GM21526 (cell line): ENCODE data around the gene NHERF1.
A peak's percentile ranks its signal among the peaks of the same experiment; 100 is the strongest.

ENCODE experiments used
- ATAC-seq: cut with Tn5 transposase; IDR thresholded peaks from one replicate; pipeline ENCODE4 v1.9.1; 2021; ENCODE audit warnings: moderate library complexity; ENCODE audit not compliant: unreplicated experiment, low FRiP score

NHERF1 gene

DNA sequence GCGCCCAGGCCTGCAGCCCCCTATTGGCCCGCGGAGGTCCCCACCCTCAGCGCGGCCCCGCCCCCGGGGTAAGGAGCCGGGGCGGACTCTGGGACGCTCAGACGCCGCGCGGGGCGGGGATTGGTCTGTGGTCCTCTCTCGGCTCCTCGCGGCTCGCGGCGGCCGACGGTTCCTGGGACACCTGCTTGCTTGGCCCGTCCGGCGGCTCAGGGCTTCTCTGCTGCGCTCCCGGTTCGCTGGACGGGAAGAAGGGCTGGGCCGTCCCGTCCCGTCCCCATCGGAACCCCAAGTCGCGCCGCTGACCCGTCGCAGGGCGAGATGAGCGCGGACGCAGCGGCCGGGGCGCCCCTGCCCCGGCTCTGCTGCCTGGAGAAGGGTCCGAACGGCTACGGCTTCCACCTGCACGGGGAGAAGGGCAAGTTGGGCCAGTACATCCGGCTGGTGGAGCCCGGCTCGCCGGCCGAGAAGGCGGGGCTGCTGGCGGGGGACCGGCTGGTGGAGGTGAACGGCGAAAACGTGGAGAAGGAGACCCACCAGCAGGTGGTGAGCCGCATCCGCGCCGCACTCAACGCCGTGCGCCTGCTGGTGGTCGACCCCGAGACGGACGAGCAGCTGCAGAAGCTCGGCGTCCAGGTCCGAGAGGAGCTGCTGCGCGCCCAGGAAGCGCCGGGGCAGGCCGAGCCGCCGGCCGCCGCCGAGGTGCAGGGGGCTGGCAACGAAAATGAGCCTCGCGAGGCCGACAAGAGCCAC, at the start of gene NHERF1:
NHERF1 (plus strand) TSS at position 100 of the 750 bp plus-strand sequence; CDS start at position 319, 219 bp downstream.
- peak; percentile 83 for ATAC-seq

DNA sequence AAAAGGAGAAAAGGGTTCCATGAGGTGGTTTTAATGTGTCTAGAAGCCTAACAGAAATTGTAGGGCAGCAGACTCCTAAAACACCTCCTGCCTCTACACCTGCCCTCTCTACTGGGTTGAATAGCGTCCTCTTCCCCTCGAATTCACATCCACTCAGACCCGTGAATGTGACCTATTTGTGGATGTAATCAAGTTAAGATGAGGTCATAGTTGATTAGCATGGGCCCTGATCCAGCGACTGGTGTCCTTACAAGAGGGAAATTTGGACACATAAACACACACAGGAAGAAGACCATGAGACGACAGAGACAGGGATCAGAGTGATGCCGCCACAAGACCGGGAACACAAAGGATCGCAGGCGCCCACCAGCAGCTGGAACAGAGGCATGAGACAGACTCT, 49.2 kb upstream of the NHERF1 start:
- ATAC-seq: no peak

DNA sequence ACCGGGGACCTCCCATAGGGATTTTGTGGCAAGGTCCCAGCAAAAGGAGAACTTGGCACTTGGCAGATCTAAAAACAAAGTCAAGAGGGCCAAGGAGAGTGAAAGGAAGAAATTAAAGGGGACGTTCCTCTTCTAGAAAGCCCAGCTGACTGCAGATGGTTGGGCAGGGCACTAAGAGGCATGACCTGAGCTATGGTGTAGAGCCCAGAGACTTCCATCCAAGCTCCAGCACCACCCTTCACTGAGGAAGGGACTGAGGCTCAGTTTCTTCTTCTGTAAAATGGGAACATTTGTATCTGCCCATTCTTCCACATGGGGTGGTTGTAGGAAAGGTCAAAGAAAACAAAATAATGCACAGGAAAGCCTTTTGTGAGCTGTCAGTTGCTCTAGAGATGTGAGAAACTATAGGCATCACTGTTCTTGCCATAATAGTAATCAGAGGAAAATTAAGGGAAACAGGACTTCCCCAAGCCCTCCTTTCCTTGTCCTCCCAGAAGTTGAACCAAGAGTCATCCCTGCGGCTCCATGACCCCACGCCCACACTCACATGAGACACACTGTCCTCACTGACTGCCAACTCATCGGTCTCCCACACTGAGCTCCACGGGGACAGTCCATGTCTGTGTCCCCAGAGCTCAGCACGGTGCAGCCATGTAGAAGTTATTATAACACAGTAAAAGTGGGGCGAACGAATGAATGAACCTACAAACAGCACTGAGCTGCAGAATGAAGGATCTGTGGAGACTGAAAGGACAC, 46.1 kb upstream of the NHERF1 start:
- no peak for ATAC-seq

DNA sequence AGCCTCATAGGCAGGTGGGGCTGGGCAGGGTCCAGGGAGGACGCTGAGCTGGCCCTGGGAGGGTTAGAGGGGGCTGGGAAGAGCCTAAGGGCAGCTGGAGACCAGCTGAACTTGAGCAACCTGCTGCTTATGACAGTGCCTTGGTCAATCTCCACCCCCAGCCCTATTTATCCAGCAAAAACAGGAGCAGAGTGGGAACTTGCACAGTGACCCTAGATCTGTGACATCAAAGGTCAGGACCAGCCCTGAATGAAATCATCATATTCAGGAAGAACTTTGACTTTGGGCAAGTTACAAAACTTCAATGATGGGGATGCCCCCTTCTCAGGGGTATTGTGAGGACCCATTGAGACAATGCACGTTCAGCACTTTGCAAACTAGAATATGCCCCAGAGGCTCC, 45.1 kb upstream of the NHERF1 start:
- no peak for ATAC-seq

DNA sequence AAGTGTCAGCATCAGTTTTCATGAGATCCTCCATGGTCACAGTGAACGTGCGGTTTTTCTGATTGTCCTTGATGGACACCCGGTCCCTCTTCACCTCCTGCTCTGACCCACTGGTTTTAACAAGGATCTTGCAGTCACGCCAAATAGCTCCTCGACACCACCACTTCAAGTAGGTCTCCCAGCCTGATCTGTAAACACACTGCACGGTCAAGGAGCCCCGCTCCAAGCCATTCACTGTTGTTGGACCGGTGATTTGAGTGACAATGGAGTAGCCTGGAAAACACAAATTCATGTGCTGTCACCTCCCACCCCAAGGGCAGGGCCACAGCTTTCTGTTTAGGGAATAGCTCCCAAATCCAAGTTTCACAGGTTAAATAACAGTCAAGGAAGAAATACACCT, 43.9 kb upstream of the NHERF1 start:
- ATAC-seq: no peak

DNA sequence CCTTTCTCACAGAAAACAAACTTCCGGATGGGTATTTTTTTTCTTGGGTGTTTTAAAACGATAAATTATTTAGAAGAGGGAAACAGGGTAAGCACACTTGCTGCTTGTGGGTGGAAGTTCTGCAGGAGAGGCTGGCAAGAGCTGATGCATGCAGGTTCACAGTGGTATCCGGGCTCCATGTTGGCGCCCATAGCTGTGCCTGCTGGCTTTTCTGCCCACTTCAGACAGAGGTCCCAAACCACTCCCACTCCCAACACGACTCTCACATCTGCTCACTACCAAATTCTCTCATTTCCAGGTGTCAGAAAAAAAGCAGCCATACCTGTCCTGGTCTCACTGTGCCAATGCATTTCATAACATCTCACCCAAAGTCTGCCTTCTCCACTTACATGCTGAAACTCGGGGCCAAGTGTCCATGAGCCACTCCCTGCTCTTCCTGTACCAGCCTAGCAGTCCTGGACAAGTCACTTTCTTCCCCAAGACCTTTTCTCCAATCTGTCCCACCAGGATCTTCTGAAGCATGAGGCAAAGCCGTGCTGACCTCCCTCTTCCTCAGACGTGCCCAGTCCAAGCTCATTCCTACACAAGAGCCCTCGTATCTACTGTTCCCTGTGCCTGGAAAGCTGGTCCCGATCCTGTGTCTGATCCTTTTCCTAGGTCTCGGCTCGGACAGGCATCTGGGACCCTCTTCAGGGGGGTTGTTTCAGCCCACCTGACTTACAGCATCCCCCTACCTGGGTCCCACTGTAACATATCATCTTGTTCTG, 37.2 kb upstream of the NHERF1 start:
- no peak for ATAC-seq

DNA sequence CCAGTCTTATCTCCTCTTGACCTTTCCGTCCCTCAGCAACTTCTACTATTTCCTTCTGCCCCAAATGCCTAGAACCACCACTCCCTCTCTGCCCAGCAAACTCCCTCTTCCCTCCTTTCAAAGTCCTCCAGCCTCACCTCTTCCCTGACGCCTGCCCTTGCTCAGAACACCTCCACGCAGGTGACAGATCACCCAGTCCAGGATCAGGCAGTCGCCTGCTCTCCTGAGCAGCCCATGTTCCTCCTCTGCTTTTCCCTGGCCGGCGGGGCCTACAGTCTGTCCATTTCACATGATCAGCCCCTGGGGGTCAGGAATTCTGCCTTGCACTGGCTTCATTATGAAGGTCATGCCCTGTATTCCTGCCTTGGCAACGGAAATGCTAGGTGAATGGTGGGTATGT, 36.1 kb upstream of the NHERF1 start:
- no peak for ATAC-seq

DNA sequence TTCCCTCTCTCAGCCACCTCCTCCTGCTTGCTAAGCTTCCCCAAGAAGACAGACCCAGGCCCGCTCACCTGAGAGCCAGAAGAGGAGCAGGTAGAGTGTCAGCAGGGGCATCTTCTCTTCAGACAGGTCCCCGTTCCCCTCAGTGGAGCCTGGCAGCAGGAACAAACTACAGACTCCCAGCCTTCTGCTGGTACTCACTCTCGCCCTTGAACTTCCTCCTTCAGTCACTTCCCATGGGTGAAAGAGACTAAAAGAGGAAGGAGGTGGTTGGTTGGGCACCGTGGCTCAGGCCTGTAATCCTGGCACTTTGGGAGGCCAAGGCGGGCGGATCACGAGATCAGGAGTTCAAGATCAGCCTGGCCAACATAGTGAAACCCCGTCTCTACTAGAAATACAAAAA, 35.7 kb upstream of the NHERF1 start, which contains the start of gene CD300LF:
CD300LF (minus strand) TSS at position 168 of the 400 bp plus-strand sequence; CDS start at position 111, 57 bp downstream.
- no peak for ATAC-seq

DNA sequence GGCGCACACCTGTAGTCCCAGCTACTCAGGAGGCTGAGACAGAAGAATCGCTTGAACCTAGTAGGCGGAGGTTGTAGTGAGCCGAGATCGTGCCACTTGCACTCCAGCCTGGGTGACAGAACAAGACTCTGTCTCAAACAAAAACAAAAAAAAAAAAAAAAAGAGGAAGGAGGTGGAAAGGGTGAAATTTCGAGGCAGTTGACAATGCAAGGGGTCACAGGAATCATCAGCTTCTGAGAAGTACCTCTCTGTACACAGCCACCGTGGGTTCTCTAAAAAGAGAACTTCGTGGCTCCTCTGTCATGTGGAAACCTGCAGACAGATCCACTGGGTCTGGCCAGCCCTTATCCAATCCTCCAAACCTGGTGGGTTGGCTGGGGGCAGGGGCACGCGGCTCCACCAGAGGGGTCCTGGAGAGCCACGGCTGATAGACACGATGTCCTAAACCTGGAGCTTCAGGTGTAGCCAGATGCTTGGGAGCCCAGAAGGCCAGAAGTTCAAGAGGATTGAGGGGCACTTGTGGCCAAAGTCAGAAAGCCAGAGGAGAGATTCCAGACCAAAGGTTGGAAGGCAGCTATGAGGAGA, 35.2 kb upstream of the NHERF1 start:
- no peak for ATAC-seq

DNA sequence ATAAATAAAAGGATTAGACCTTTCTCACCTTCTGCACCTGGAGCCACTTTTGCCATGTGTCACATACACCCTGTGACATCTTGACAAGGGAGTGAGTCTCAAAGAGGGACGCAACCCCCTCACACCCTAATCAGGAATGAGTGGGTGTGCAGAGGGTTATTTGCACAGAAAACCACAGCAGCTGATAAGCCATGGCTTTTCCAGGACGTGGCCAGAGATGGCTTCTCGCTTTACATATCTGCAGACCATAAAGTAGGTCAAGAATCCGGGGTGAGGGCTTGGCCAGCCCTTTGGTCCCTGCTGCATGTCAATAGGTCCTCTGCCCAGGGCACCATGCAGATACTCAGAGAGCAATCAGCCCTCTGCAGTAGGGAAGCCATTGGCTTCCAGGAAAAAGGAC, 33.3 kb upstream of the NHERF1 start:
- no peak for ATAC-seq

DNA sequence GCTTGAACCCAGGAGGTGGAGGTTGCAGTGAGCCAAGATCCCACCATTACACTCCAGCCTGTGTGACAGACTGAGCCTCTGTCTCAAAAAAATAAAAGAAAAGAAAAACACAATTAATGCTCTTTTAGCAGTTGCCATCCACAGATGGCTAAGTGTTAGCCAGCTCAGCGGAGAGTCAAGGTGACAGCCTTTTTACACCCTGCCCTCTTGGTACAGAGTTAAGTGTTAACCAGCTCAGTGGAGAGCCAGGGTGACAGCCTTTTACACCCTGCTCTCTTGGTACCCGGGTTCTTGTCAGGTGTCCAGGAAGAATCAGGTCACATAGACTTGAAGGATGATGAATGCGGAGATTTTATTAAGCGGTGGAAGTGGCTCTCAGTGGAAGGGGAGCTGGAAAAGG, 27.9 kb upstream of the NHERF1 start:
- ATAC-seq: no peak

DNA sequence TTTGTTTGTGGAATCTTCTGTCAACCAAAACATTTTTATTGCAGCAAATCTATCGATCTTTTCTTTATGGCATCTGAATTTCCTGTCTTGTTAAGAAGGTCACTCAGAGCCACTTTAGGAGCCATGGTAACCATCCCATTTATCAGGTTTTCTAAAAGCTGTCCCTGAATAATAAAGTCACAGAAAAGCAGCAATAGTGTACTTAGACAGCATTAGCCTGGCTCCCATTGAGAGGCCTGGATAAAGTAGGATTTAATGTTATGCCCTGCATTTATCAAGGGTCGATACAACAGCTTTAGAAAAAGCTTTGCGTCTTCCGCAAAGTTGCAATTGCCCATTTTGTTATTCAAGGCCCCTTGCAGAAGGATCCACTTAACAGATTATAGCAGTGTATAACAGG, 25.6 kb upstream of the NHERF1 start:
- ATAC-seq: no peak

DNA sequence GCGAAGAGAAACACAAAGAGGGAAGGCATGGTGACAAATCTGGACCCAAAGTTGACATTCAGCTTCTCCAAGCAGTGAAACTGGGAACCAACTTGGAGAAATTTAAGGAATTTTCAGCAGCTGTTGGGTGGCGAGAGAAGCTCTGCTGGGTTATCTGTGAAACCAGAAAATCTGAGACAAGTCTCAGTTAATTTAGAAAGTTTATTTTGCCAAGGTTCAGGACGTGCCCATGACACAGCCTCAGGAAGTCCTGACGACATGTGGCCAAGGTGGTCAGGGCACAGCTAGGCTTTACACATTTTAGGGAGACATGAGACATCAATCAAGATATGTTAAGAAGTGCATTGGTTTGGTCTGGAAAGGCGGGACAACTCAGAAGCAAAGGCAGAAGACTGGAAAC, 24.5 kb upstream of the NHERF1 start:
- no peak for ATAC-seq

DNA sequence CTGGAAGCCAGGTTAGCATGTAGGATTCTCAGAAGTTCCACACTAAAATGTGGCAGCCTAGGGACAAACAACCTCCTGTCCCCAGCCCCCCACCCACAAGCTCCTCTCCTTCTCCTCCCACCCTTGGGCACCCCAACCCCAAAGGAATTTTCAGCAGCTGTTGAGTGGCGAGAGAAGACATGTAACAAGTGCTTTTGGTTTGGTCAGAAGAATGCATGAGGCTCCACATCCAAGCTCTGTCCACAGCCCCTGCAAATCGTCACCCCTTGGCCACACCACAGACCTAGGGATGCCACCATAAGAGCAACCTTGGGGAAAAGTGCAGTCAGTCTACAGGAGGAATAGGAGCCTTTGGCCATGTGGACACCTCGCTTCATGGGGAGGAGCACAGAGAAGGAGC, 23.3 kb upstream of the NHERF1 start:
- ATAC-seq: no peak

DNA sequence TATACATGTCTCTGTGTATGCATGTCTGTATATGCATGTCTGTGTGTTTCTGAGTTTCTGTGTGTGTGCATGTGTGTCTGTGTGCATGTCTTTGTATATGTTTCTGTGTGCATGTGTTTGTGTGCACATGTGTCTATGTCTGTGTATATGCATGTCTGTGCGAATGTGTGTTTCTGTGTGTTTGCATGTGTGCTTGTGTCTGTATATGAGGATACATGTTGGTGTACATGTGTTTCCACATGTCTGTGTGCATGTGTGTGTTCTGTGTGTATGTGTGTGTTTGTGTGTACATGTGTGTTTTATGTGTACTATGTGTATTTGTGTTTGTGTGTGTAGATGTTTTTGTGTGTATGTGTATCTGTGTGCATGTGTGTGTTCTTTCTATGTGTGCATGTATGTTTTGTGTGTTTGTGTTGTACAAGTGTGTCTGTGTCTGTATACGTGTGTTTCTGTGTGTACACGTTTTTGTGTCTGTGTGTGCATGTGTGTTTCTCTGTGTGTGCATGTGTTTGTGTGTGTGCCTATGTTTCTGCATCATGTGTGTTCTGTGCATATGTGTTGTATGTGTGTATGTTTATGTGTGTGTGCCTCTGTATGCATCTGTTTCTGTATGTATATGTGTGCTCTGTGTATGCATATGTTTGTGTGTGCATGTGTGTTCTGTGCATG, 20.3 kb upstream of the NHERF1 start:
- no peak for ATAC-seq

DNA sequence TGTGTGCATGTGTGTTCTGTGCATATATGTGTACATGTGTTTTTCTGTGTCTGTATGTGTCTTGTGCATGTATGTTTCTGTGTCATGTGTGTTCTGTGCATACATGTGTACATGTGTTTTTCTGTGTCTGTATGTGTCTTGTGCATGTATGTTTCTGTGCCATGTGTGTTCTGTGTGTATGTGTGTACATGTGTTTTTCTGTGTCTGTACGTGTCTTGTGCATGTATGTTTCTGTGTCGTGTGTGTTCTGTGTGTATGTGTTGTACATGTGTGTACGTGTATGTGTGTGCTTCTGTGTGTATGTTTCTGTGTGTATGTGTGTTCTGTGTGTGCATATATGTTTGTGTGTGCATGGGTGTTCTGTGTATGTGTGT, 19.7 kb upstream of the NHERF1 start:
- ATAC-seq: no peak

DNA sequence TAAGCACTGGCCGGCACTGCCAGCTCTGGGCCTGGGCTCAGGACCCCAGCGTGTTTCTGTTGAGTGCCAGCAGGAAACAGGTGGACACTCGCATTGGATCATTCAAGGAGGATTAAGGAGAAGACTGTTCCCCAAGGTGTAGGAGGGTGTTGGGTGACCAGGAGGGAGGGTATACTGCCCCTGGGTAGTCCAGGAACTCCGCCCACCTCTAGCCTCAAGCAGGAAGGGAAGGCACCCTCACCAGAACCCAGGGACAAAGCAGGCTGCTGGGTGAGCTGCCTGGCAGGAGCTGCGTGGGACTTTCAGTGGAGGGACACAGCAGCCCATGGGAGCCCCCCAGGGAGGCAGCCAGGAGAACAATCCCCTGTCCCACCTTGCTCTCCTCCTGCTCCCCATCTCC, 19.1 kb upstream of the NHERF1 start:
- no peak for ATAC-seq

DNA sequence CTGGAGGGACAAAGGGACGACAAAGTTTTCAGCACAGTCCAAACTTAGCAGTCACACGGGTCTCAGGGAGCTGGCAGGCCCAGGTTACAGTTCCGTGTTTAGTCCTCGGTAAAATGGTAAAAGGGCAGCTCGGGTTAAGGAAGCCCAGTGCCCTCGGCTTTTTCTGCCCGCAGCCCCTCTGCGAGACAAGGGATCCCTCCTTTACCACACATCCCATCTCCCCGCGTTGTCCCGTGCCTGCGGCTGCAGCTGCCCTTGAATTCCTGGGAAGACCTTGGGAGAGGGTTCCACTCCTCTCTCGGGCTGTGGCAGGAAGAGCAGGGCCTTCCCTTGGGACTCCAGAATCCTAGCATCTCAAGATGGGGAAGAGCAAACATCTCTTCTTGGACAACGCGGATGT, 18.6 kb upstream of the NHERF1 start:
- no peak for ATAC-seq

DNA sequence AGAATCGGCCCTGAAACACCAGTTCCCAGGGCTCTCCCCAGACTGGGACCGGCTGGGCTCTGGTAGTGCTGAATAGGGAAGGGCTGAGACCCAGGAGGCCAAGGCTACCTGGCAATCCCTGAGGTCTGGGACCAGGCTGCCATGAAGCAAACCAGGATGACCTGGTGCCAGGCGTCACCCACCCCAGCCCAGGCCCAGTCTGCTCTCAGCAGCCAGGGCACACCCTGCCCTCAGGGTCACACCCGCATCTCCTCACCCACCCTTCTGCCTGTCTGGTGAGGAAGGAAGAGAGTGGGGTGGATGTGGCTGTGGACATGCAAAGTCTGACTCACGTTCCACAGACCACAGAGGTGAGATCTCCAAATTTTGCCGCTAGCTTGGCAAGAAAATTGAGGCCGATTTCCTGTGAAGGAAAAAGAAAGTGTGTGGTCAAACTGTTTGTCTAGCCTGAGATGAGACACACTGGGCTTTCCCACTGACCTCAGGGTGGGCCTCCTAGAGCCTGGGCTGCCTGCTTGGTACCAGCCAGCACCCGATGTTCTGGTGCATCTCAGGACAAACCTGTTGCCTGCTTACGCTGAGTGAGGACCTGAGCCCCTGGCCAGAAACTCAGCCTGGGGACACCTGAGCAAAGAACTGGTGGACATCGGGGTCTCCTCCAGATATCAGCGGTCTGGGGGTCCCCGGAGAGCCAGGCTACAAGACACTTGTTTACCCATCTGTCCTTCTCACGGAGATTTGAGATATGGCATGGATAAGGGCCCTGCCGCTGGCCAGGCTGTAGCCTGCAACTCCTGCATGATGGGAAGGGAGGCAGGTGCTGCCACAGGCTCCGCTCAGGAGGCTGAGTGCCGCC, 17.7 kb upstream of the NHERF1 start:
- no peak for ATAC-seq

DNA sequence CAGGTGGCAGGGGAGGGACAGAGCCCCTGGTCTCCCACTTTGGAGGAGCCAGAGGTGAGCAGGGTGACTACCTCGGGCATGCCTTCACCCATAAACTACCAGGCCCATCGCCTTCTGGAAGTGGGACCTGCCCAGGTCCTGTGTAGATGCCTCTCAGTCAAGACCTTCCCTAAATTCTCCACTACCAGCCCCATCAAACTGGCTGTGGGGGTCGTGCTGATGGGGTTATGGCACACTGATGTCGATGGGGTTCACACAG, 17.2 kb upstream of the NHERF1 start:
- no peak for ATAC-seq
